Effector memory CD4-positive, alpha-beta T cell (primary cell): ENCODE results near the gene HLA-DQB1.
"Not testable (repeated sequence)": the region's sequence is repeated elsewhere in the genome, so short reads cannot be mapped to it uniquely, and the experiment has no call there.

Source experiments
- DNase-seq, 3 donors: peaks; one replicate each; pipeline ENCODE4 v3.0.0-alpha.2; 2020
- H3K27ac ChIP-seq: 2 replicates; pipeline ENCODE4 v1.7.0; 2013; ENCODE audit warnings: mild to moderate bottlenecking, low read length, moderate library complexity; ENCODE audit not compliant: insufficient read depth, poor library complexity, severe bottlenecking
- H3K27me3 ChIP-seq: replicated peaks from 2 replicates; pipeline ENCODE4 v1.7.0; 2013; ENCODE audit warnings: mild to moderate bottlenecking, low read length; ENCODE audit not compliant: insufficient read depth, control insufficient read depth, poor library complexity, severe bottlenecking
- H3K36me3 ChIP-seq: 2 replicates; pipeline ENCODE4 v1.7.0; 2013; ENCODE audit warnings: mild to moderate bottlenecking, low read length, moderate library complexity; ENCODE audit not compliant: control insufficient read depth, insufficient read depth
- H3K4me1 ChIP-seq: 2 replicates; pipeline ENCODE4 v1.7.0; 2013; ENCODE audit warnings: low read length, mild to moderate bottlenecking; ENCODE audit not compliant: control insufficient read depth, insufficient read depth, poor library complexity, severe bottlenecking
- H3K4me3 ChIP-seq: 2 replicates; pipeline ENCODE4 v1.7.0; 2013; ENCODE audit warnings: low read length, low read depth, mild to moderate bottlenecking; ENCODE audit not compliant: insufficient read depth, poor library complexity, severe bottlenecking
- H3K9me3 ChIP-seq: 2 replicates; pipeline ENCODE4 v1.7.0; 2013; ENCODE audit warnings: mild to moderate bottlenecking, low read length, moderate library complexity; ENCODE audit not compliant: control insufficient read depth

HLA-DQB1 gene

DNA sequence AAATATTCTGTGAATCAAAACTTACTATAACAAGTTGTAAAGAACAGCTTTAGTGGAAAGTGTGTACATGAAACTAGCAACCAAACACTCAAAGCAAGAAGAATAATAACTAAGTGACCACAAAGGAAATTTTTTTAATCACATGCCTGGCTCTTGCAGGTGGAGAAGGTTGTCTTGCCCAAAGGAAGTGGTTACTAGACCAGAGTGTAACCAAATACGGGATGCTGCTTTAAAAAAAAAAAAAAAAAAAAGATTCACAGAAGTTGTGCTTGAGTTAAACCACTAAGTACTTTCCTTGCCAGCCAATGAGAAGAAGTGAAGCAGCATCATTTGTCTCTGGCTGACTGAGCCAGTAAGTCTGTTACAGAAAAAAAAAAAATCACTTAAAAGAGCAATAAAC, 19.1 kb upstream of the HLA-DQB1 start:
- H3K4me3 ChIP-seq = no peak overlapping the region

DNA sequence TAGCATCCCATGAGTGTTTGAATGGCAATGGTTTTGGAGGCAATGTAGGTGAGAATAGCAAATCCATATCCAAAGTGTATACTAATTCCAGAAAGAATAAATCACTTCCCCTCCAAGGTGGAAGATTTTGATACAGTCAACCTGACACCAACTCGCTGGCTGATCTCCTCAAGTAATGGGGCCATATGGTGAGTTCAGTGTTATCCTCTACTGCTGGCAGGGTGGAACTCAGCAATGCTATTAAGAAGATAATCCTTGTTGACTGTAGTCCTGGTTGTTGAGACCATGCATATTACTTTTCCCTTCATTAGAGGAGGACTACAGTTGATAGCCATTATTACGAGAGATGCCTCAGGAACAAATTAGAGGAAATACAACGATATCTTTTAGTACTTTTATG, 17.8 kb upstream of the HLA-DQB1 start:
- Histone ChIP-seq H3K9me3 (no peaks in the 10 kb centered on the region), H3K4me3 (no peak overlapping the region), H3K4me1 (peaks cover 3% of the 10 kb centered on the region), H3K36me3 (no peaks in the 10 kb centered on the region), H3K27me3 (no peaks in the 10 kb centered on the region), H3K27ac (no peak overlapping the region)
- DNase-seq = no peak

More for the DNA sequence above, 19.1 kb upstream of the HLA-DQB1 start:
- no peaks in the 10 kb centered on the region for H3K9me3 ChIP-seq
- peak in 2 of 3 donors; percentile 24 to 29 for DNase-seq
- H3K27ac ChIP-seq = no peak overlapping the region
- H3K36me3 ChIP-seq = no peaks in the 10 kb centered on the region
- H3K4me1 ChIP-seq = peaks cover 3% of the 10 kb centered on the region
- no peaks in the 10 kb centered on the region for H3K27me3 ChIP-seq

DNA sequence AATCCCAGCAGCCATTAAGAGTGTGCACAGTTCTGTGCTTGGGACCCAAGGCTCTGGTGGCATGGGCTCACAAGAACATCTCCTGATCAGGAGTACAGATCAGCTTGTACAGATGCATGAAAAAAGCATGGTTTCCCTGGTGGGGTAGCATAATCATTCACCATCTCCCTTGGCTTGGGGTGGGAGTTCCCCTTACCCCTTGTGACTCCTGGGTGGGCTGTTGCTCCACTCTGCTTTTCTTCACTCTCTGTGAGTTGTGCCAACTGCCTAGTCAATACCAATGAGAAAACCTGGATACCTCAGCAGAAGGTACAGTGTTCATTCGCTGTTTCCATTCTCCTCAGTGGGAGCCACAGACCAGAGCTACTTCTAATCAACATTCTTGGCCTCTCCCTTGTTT, 13.6 kb upstream of the HLA-DQB1 start:
- DNase-seq = no peak
- Histone ChIP-seq H3K27ac (no peak overlapping the region), H3K27me3 (no peaks in the 10 kb centered on the region), H3K9me3 (no peaks in the 10 kb centered on the region), H3K4me3 (no peak overlapping the region), H3K4me1 (no peaks in the 10 kb centered on the region), H3K36me3 (no peaks in the 10 kb centered on the region)

DNA sequence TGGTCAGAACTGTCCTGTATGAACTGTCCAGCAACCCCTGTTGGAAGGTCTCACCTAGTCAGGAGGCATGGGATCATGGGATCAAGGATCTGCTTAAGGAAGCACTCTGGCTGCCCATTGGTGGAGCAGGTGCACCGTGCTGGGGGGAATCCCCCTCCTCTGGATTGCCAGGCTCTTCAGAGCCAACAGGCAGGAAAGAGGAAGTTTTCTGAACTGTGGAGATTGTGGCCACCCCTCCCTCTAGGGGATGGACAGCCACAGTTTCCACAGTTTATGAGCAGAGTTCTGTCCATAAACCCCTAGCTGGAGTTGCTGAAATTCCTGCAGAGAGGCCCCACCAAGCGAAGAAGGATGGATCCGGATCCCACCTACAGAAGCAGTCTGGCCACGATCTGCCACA, 13.0 kb upstream of the HLA-DQB1 start:
- H3K4me1 ChIP-seq = no peaks in the 10 kb centered on the region
- DNase-seq = no peak
- no peaks in the 10 kb centered on the region for H3K27me3 ChIP-seq
- H3K36me3 ChIP-seq = no peaks in the 10 kb centered on the region
- no peak overlapping the region for H3K27ac ChIP-seq
- no peak overlapping the region for H3K4me3 ChIP-seq
- H3K9me3 ChIP-seq = no peaks in the 10 kb centered on the region

DNA sequence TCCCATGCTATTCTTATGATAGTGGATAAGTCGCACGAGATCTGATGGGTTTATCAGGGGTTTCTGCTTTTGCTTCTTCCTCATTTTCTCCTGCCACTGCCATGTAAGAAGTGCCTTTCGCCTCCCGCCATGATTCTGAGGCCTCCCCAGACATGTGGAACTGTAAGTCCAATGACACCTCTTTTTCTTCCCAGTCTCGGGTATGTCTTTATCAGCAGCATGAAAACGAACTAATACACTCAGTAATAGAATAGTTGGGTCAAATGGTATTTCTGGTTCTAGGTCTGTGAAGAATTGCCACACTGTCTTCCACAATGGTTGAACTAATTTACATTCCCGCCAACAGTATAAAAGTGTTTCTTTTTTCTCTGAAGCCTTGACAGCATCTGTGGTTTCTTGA, 7.7 kb upstream of the HLA-DQB1 start:
- H3K27me3 ChIP-seq, H3K4me3 ChIP-seq, DNase-seq, H3K9me3 ChIP-seq, H3K4me1 ChIP-seq, H3K27ac ChIP-seq, H3K36me3 ChIP-seq: not testable (repeated sequence)

DNA sequence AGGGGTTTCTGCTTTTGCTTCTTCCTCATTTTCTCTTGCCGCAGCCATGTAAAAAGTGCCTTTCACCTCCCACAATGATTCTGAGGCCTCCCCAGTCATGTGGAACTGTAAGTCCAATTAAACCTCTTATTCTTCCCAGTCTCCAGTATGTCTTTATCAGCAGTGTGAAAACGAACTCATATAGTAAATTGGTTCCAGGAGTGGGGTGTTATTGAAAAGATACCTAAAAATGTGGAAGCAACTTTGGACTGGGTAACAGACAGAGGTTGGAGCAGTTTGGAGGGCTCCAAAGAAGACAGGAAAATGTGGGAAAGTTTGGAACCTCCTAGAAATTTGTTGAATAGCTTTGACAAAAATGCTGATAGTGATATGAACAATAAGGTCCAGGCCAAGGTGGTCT, 5.5 kb upstream of the HLA-DQB1 start:
- DNase-seq, H3K27me3 ChIP-seq, H3K4me1 ChIP-seq, H3K9me3 ChIP-seq, H3K4me3 ChIP-seq, H3K36me3 ChIP-seq, H3K27ac ChIP-seq: not testable (repeated sequence)

DNA sequence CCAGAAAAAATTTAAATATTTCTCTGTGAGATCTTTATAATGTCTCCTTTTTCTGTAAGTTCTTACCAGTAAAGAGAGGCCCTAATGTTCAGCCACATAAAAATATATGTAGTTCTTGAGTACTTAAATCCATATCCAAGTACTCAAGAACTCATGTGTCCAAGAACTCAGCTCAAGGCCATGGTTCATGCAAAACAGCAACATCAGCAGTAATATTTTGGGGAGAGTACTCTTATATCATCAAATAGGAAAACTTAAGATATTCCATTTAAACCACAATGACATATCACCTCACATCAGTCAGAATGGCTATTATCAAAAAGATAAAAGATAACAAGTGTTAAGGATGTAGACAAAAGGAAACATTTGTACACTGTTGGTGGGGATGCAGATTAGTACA, 3.4 kb upstream of the HLA-DQB1 start:
- peaks cover 3% of the 10 kb centered on the region for H3K27me3 ChIP-seq
- H3K4me1 ChIP-seq = peaks cover 15% of the 10 kb centered on the region
- H3K9me3 ChIP-seq = no peaks in the 10 kb centered on the region
- H3K27ac ChIP-seq = no peak overlapping the region
- H3K4me3 ChIP-seq = no peak overlapping the region
- no peak for DNase-seq
- no peaks in the 10 kb centered on the region for H3K36me3 ChIP-seq

DNA sequence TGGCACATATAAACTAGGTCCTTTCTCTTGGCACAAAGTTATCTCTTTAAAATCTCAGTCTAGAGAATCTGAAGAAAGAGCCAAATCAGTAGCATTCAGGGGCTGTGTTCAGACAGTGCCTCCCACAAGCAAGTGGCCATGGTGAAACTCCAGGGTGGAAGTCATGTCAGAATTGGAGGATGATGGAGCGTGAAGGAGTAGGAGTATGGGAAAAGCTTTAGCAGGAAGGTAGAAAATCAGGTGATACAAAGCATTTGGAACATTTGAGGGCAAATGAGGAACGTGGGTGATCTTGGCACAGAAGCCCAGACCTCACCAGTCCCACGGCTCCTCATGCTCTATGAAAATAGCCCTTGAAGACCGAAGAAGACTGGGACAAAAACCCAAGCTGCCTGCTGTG, 2.8 kb upstream of the HLA-DQB1 start:
- Histone ChIP-seq H3K27me3 (peaks cover 3% of the 10 kb centered on the region), H3K9me3 (no peaks in the 10 kb centered on the region), H3K4me3 (no peak overlapping the region), H3K36me3 (no peaks in the 10 kb centered on the region), H3K4me1 (peaks cover 15% of the 10 kb centered on the region), H3K27ac (no peak overlapping the region)
- DNase-seq = no peak

DNA sequence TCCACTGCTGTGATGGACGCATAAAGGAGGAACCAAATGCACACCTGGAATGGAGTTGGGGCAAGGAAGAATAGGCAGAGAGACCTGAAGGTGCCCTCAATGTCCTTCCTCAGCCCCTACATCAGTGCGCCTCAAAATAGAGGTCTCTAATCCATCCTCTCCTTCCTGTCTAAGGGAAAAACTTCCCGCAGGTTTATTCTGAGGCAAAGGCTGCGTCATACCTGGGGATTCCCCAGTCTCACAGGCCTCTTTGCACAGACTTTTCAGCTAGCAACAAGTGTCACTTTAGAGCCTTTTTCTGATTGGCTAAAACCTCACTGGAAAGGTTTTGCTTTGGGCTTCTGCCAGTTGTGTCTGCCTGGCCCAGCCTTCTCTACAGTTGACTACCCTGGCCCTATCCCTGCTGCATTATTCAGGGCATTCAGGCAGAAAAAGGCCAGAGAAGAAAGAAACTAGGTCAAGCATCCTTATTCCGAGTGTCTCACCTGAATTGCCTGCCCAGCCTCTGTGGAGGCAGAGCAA, 1.8 kb upstream of the HLA-DQB1 start:
- Histone ChIP-seq H3K4me1 (peaks cover 15% of the 10 kb centered on the region), H3K36me3 (no peaks in the 10 kb centered on the region), H3K9me3 (no peaks in the 10 kb centered on the region), H3K4me3 (no peak overlapping the region), H3K27me3 (peaks cover 3% of the 10 kb centered on the region), H3K27ac (no peak overlapping the region)
- peak; percentile 29 to 62 (median 54) for DNase-seq

DNA sequence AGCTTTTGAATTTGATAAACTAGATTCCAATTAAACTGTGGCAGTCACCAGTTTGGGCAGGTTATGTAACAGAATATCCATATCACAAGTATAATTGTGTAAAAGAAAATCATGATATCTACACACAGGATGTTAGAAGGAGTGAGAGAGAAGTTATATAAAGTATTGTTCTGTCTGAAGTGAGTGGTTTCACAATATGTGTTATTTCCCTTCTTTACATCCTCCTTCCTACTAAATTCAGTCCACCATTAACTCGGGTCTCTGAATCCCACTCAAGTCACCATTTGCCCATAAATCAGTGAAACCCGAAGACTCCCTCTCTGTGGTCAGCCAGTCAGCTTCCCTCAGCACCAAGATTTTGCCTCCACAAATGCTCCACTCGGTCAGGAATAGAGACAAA, 796 bp downstream of the HLA-DQB1 start:
- Histone ChIP-seq H3K4me3 (peak overlapping the region; percentile 54), H3K27ac (no peak overlapping the region), H3K27me3 (peaks cover 3% of the 10 kb centered on the region), H3K9me3 (no peaks in the 10 kb centered on the region), H3K36me3 (no peaks in the 10 kb centered on the region), H3K4me1 (peaks cover 15% of the 10 kb centered on the region)
- no peak for DNase-seq
